K562 (cell line): ENCODE data around the gene TOMM40L. TPM values are rescaled to one million over a fixed set of nuclear protein-coding genes. Genes with fewer than 3 reads are reported as not detected.
A peak's percentile ranks its signal among the peaks of the same experiment; 100 is the strongest.

Experiments used
- CHD2 ChIP-seq: IDR thresholded peaks from 2 replicates; pipeline ENCODE4 v1.6.1; 2011; ENCODE audit warnings: low read depth, low read length
- JUND ChIP-seq, 2 experiments: IDR thresholded peaks; 2 replicates in 1 of 2; 3 replicates in 1 of 2; pipeline ENCODE4 v1.6.1; 2011; ENCODE audit warnings: borderline replicate concordance in 2 of 2, low read depth in 2 of 2, low read length in 2 of 2, improper control_type of control experiment in 1 of 2, missing biosample characterization in 1 of 2, missing genetic modification characterization in 1 of 2, missing genetic modification reagents in 1 of 2
- KDM5B ChIP-seq: fragments of 200-600 bp; sonication (generic); IDR thresholded peaks from 2 replicates; pipeline ENCODE4 v1.6.1; 2012; ENCODE audit warnings: low read depth, mild to moderate bottlenecking, moderate library complexity, low read length, control low read depth, inconsistent platforms; ENCODE audit not compliant: insufficient replicate concordance
- MYNN ChIP-seq, 2 experiments: sonication (generic); formaldehyde crosslinking in 1 of 2; IDR thresholded peaks; 2 replicates each; pipeline versions ENCODE4 v1.5.0 to v1.6.1; 2016 to 2020; ENCODE audit warnings: antibody characterized with exemption in 1 of 2, missing genetic modification reagents in 1 of 2
- NFRKB ChIP-seq: fragments of 450-650 bp; IDR thresholded peaks from 2 replicates; pipeline ENCODE4 v1.6.1; 2016; ENCODE audit warnings: low read depth
- SIN3B ChIP-seq: fragments of 450-650 bp; IDR thresholded peaks from 2 replicates; pipeline ENCODE4 v1.6.1; 2017; ENCODE audit warnings: low read depth, mild to moderate bottlenecking, moderate library complexity
- SNRNP70 ChIP-seq: fragments of 200-400 bp; formaldehyde crosslinking; optimal IDR thresholded peaks from 2 replicates; pipeline ENCODE3; 2017; ENCODE audit warnings: low read depth, low read length
- SPI1 ChIP-seq: IDR thresholded peaks from 2 replicates; pipeline ENCODE4 v1.6.1; 2011; ENCODE audit warnings: low read depth, low read length, control low read depth, borderline replicate concordance
- TBP ChIP-seq: optimal IDR thresholded peaks from 2 replicates; pipeline ENCODE3; 2011; ENCODE audit warnings: low read depth, low read length, improper control_type of control experiment
- TFAP4 ChIP-seq: sonication (generic); formaldehyde crosslinking; IDR thresholded peaks from 2 replicates; pipeline ENCODE4 v1.8.0; 2022; ENCODE audit warnings: missing genetic modification reagents, mild to moderate bottlenecking, moderate library complexity, borderline replicate concordance
- ZNF395 ChIP-seq: fragments of 200-800 bp; sonication (Bioruptor generic); IDR thresholded peaks from 2 replicates; pipeline ENCODE4 v1.6.1; 2017; ENCODE audit warnings: missing genetic modification characterization, missing compliant biosample characterization
- ZNF407 ChIP-seq: fragments of 450-650 bp; IDR thresholded peaks from 2 replicates; pipeline ENCODE4 v1.6.1; 2016; ENCODE audit warnings: low read depth
- ZNF436 ChIP-seq: fragments of 250-450, 450-650 bp; sonication (Bioruptor Pico); formaldehyde crosslinking; IDR thresholded peaks from 2 replicates; pipeline ENCODE4 v1.7.0; 2020; ENCODE audit warnings: mild to moderate bottlenecking
- polyA plus RNA-seq, 8 experiments: library from polyadenylated mRNA; depleted of rRNA in 4 of 8; stranded (reverse) in 5 of 8; unstranded in 3 of 8; fragments of >200 nt; fragmentation: Nextera tagmentation in 2 of 8; fragmentation: Illumina TruSeq in 1 of 8; extraction: Ambion mirVana in 2 of 8; extraction: Trizol in 1 of 8; gene quantifications; 2 replicates each; pipeline versions ENCODE4 v1.2.1 to v1.2.3, GENCODE V29; 2011 to 2014; ENCODE audit warnings: inconsistent platforms in 1 of 8, missing spikeins in 1 of 8
- total RNA-seq, 7 experiments: library from RNA; depleted of rRNA in 6 of 7; stranded (reverse); fragments of >200 nt in 6 of 7; fragmentation: Illumina TruSeq in 2 of 7; extraction: Trizol in 2 of 7; gene quantifications; 2 replicates each; pipeline versions ENCODE4 v1.2.1 to v1.2.3, GENCODE V29; 2011 to 2021; ENCODE audit warnings: low replicate concordance in 1 of 7
- TF ChIP-seq, protein P1 (sequence below), 2 experiments: fragments of 450-650 bp; IDR thresholded peaks; 2 replicates each; pipeline ENCODE4 v1.6.1; 2016

TOMM40L gene
- total and polyA plus RNA-seq, 9 of the 15 experiments (the other 6 are each of a cell fraction or from before 2014, with no cell fraction given): 9.6 to 33.6 (median 25.2) TPM

GRCh38 chr1:161225534-161226319, at the start of gene TOMM40L (continued):
- peak; percentile 22; the same call in 1 of the 2 replicates for TF ChIP-seq TFAP4
- TF ChIP-seq ZNF395 (CRISPR knock-in tag): peak; percentile 89
- no peak for TF ChIP-seq SPI1
- TF ChIP-seq JUND (IDR thresholded peaks at IDR 0.05; ENCODE audit: borderline replicate concordance, low read depth, low read length): peak; percentile 21; the same call in 1 of the 2 replicates
- no peak; the same call in 2 of the 3 replicates for TF ChIP-seq JUND (tag; IDR thresholded peaks at IDR 0.05; ENCODE audit: borderline replicate concordance, low read depth, low read length)
- peak; percentile 50; the same call in 1 of the 2 replicates for TF ChIP-seq CHD2
- peak; percentile 55 for TF ChIP-seq TBP
- TF ChIP-seq ZNF407: no peak
- TF ChIP-seq KDM5B: no peak
- TF ChIP-seq SNRNP70: no peak
- TF ChIP-seq, protein P1, sequence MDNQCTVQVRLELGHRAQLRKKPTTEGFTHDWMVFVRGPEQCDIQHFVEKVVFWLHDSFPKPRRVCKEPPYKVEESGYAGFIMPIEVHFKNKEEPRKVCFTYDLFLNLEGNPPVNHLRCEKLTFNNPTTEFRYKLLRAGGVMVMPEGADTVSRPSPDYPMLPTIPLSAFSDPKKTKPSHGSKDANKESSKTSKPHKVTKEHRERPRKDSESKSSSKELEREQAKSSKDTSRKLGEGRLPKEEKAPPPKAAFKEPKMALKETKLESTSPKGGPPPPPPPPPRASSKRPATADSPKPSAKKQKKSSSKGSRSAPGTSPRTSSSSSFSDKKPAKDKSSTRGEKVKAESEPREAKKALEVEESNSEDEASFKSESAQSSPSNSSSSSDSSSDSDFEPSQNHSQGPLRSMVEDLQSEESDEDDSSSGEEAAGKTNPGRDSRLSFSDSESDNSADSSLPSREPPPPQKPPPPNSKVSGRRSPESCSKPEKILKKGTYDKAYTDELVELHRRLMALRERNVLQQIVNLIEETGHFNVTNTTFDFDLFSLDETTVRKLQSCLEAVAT (IDR thresholded peaks at IDR 0.05): no peak
- TF ChIP-seq NFRKB: peak; percentile 99
- TF ChIP-seq SIN3B: peak; percentile 68; the same call in 1 of the 2 replicates
- TF ChIP-seq ZNF436 (CRISPR knock-in tag): no peak
- no peak for TF ChIP-seq MYNN (IDR thresholded peaks at IDR 0.05)
- no peak for TF ChIP-seq MYNN (CRISPR knock-in tag; IDR thresholded peaks at IDR 0.05)
